ENCODE measurements around the gene IL2RG. TPM values are rescaled to one million over a fixed set of nuclear protein-coding genes. Genes with fewer than 3 reads are reported as not detected.
A peak's percentile ranks its signal among the peaks of the same experiment; 100 is the strongest.

Gene IL2RG
- total RNA-seq, 1 donor from 2014 or later: 2.4 TPM

- Histone ChIP-seq H3K9me3 (no peaks in the 10 kb centered on the region), H3K36me3 (no peaks in the 10 kb centered on the region), H3K4me3 (peak overlapping the region; percentile 55 to 64), H3K4me1 (peaks cover 0 to 4% of the 10 kb centered on the region in 2 donors), H3K27ac (peak overlapping the region; percentile 49 to 73), H3K27me3 (no peaks in the 10 kb centered on the region)
- no peak for TF ChIP-seq CTCF (IDR thresholded peaks at IDR 0.05)
- intact Hi-C loops (cut with DNase I): loop anchor here (1.0 kb wide), 3 partner anchors 22 to 86 kb away; partner anchors contain the start of genes MED12 and SNX12
- DNase-seq (ENCODE audit: low spot score in 2 of 2): peak in 1 of 2 donors; percentile 75
These were observed 15.2 kb downstream of the IL2RG start for GRCh38 chrX:71095981-71096759.

- H3K27me3 ChIP-seq: no peaks in the 10 kb centered on the region
- intact Hi-C loops (cut with DNase I): loop anchor here (1.0 kb wide), 1 partner anchor 27 kb away; the partner anchor contains the start of gene SNX12
These were observed 15.8 kb downstream of the IL2RG start, which contains the start of gene FOXO4 for GRCh38 chrX:71095555-71095980. Gene FOXO4, plus strand, starts transcription at chrX:71095851. Its CDS starts 678 bp downstream, at chrX:71096529.

GRCh38 chrX:71095033-71095432 is 16.3 kb downstream of the IL2RG start:
- Histone ChIP-seq H3K4me3 (peak overlapping the region; percentile 55 to 64), H3K9me3 (no peaks in the 10 kb centered on the region), H3K27ac (no peak overlapping the region), H3K36me3 (no peaks in the 10 kb centered on the region), H3K4me1 (peaks cover 0 to 4% of the 10 kb centered on the region in 2 donors), H3K27me3 (no peaks in the 10 kb centered on the region)
- no peak for DNase-seq (ENCODE audit: low spot score in 2 of 2)
- intact Hi-C loops (cut with DNase I): loop anchor here (1.0 kb wide), 1 partner anchor 27 kb away; the partner anchor contains the start of gene SNX12
- no peak for TF ChIP-seq CTCF (IDR thresholded peaks at IDR 0.05)

More at GRCh38 chrX:71095555-71095980, 15.8 kb downstream of the IL2RG start, which contains the start of gene FOXO4:
- Histone ChIP-seq H3K36me3 (no peaks in the 10 kb centered on the region), H3K4me1 (peaks cover 0 to 4% of the 10 kb centered on the region in 2 donors), H3K9me3 (no peaks in the 10 kb centered on the region), H3K4me3 (peak within 1 kb of the TSS; percentile 55 to 64), H3K27ac (peak within 1 kb of the TSS; percentile 49 to 73)
- DNase-seq (ENCODE audit: low spot score in 2 of 2): peak; percentile 74 to 93
- no peak for TF ChIP-seq CTCF (IDR thresholded peaks at IDR 0.05)

GRCh38 chrX:71091263-71091662 is 20.1 kb downstream of the IL2RG start:
- Histone ChIP-seq H3K27ac (no peak overlapping the region), H3K27me3 (no peaks in the 10 kb centered on the region), H3K36me3 (no peaks in the 10 kb centered on the region), H3K9me3 (no peaks in the 10 kb centered on the region), H3K4me1 (peaks cover 0 to 4% of the 10 kb centered on the region in 2 donors), H3K4me3 (no peak overlapping the region)
- intact Hi-C loops (cut with DNase I): no loop called here
- DNase-seq (ENCODE audit: low spot score in 2 of 2): no peak
- no peak for TF ChIP-seq CTCF (IDR thresholded peaks at IDR 0.05)

GRCh38 chrX:71085900-71086299 is 25.5 kb downstream of the IL2RG start:
- Histone ChIP-seq H3K27ac (no peak overlapping the region), H3K36me3 (no peaks in the 10 kb centered on the region), H3K9me3 (no peaks in the 10 kb centered on the region), H3K4me3 (no peak overlapping the region), H3K4me1 (no peaks in the 10 kb centered on the region), H3K27me3 (no peaks in the 10 kb centered on the region)
- DNase-seq (ENCODE audit: low spot score in 2 of 2): no peak
- TF ChIP-seq CTCF (IDR thresholded peaks at IDR 0.05): no peak
- intact Hi-C loops (cut with DNase I): no loop called here
